Non-pigmented ciliary epithelial cell (primary cell): ENCODE measurements around the gene PCSK2.
A peak's percentile ranks its signal among the peaks of the same experiment; 100 is the strongest.

ENCODE experiments used
- DNase-seq: peaks from one replicate; pipeline ENCODE4 v3.0.0-alpha.2; 2010; ENCODE audit warnings: low read depth

The PCSK2 gene

GRCh38 chr20:17480696-17481095 lies 253.9 kb downstream of the PCSK2 start:
- no peak for DNase-seq

GRCh38 chr20:17481661-17482060 lies 254.8 kb downstream of the PCSK2 start:
- DNase-seq, result no peak

GRCh38 chr20:17482536-17482935 lies 255.7 kb downstream of the PCSK2 start:
- no peak for DNase-seq

- no peak for DNase-seq
Observed at GRCh38 chr20:17485017-17485416, 258.2 kb downstream of the PCSK2 start.

- DNase-seq, result no peak
Observed at GRCh38 chr20:17488916-17489600, 262.2 kb downstream of the PCSK2 start.

- no peak for DNase-seq
Observed at GRCh38 chr20:17490501-17490900, 263.7 kb downstream of the PCSK2 start.

- no peak for DNase-seq
Observed at GRCh38 chr20:17491041-17491440, 264.2 kb downstream of the PCSK2 start.

GRCh38 chr20:17491488-17491887 lies 264.6 kb downstream of the PCSK2 start:
- no peak for DNase-seq

- DNase-seq, result no peak
Observed at GRCh38 chr20:17493173-17493572, 266.3 kb downstream of the PCSK2 start.

GRCh38 chr20:17494201-17494600 lies 267.4 kb downstream of the PCSK2 start:
- DNase-seq, result no peak

- DNase-seq, result no peak
Observed at GRCh38 chr20:17495826-17496225, 269.0 kb downstream of the PCSK2 start.

GRCh38 chr20:17497821-17498580 lies 271.2 kb downstream of the PCSK2 start:
- no peak for DNase-seq

- DNase-seq, result no peak
Observed at GRCh38 chr20:17498641-17499040, 271.8 kb downstream of the PCSK2 start.

GRCh38 chr20:17499041-17499440 lies 272.2 kb downstream of the PCSK2 start:
- peak; percentile 20 for DNase-seq

GRCh38 chr20:17500271-17500670 lies 273.4 kb downstream of the PCSK2 start:
- no peak for DNase-seq

GRCh38 chr20:17500826-17501225 lies 274.0 kb downstream of the PCSK2 start:
- no peak for DNase-seq

- no peak for DNase-seq
Observed at GRCh38 chr20:17501701-17502100, 274.9 kb downstream of the PCSK2 start.

GRCh38 chr20:17502105-17502504 lies 275.3 kb downstream of the PCSK2 start:
- DNase-seq, result no peak

GRCh38 chr20:17503301-17504065 lies 276.6 kb downstream of the PCSK2 start:
- DNase-seq, result no peak

- DNase-seq, result no peak
Observed at GRCh38 chr20:17504066-17504897, 277.4 kb downstream of the PCSK2 start.

- DNase-seq, result no peak
Observed at GRCh38 chr20:17504898-17505635, 278.2 kb downstream of the PCSK2 start.
